NCI-H526 (cell line): ENCODE data around the gene TGFB1I1.
"Not testable (repeated sequence)": the region's sequence is repeated elsewhere in the genome, so short reads cannot be mapped to it uniquely, and the experiment has no call there.

Experiments used
- DNase-seq, 2 experiments: peaks; one replicate each; lab custom pipeline; 2025; lab: John Stamatoyannopoulos, UW

TGFB1I1 gene

GRCh38 chr16:31487720-31488467 is 15.9 kb downstream of the TGFB1I1 start:
- DNase-seq = peak; percentile 45 to 82

GRCh38 chr16:31488468-31489297 is 16.7 kb downstream of the TGFB1I1 start:
- DNase-seq = peak in 1 of 2 experiments; percentile 37

- DNase-seq = no peak
These were observed 17.3 kb downstream of the TGFB1I1 start for GRCh38 chr16:31489298-31489564.

GRCh38 chr16:31489616-31490584 is 17.9 kb downstream of the TGFB1I1 start:
- DNase-seq = no peak

- DNase-seq = no peak
These were observed 19.9 kb downstream of the TGFB1I1 start for GRCh38 chr16:31491778-31492418.

GRCh38 chr16:31493506-31494125 is 21.7 kb downstream of the TGFB1I1 start:
- no peak for DNase-seq

GRCh38 chr16:31496670-31497069 is 24.7 kb downstream of the TGFB1I1 start:
- no peak for DNase-seq

- DNase-seq = no peak
These were observed 26.5 kb downstream of the TGFB1I1 start for GRCh38 chr16:31498493-31498892.

GRCh38 chr16:31499928-31500327 is 28.0 kb downstream of the TGFB1I1 start:
- no peak for DNase-seq

- no peak for DNase-seq
These were observed 29.4 kb downstream of the TGFB1I1 start for GRCh38 chr16:31501226-31501965.

- DNase-seq = no peak
These were observed 30.0 kb downstream of the TGFB1I1 start for GRCh38 chr16:31501966-31502348.

GRCh38 chr16:31502981-31503380 is 31.0 kb downstream of the TGFB1I1 start:
- DNase-seq = no peak

- DNase-seq = not testable (repeated sequence)
These were observed 31.6 kb downstream of the TGFB1I1 start for GRCh38 chr16:31503555-31503954.

- DNase-seq = no peak
These were observed 32.2 kb downstream of the TGFB1I1 start for GRCh38 chr16:31504159-31504558.

GRCh38 chr16:31505483-31505882 is 33.5 kb downstream of the TGFB1I1 start:
- no peak for DNase-seq

- DNase-seq = no peak
These were observed 35.6 kb downstream of the TGFB1I1 start for GRCh38 chr16:31507617-31507928.

GRCh38 chr16:31507929-31508705 is 36.2 kb downstream of the TGFB1I1 start, which contains the start of gene RUSF1:
RUSF1 (minus strand) TSS chr16:31508391; CDS start chr16:31508373, 18 bp downstream.
- peak; percentile 49 to 90 for DNase-seq

- no peak for DNase-seq
These were observed 36.8 kb downstream of the TGFB1I1 start for GRCh38 chr16:31508706-31509195.

- DNase-seq = no peak
These were observed 41.2 kb downstream of the TGFB1I1 start for GRCh38 chr16:31513126-31513525.

- no peak for DNase-seq
These were observed 41.9 kb downstream of the TGFB1I1 start for GRCh38 chr16:31513884-31514283.
